Testis (tissue), 3 donors: ENCODE measurements around the gene LARGE1. TPM values are rescaled to one million over a fixed set of nuclear protein-coding genes. Genes with fewer than 3 reads are reported as not detected.

ENCODE experiments used
- DNase-seq: peaks from one replicate; pipeline ENCODE4 v3.0.0-alpha.2; 2019
- H3K27ac ChIP-seq, 2 donors: fragments of 200-600 bp; sonication (generic); one replicate each; pipeline ENCODE4 v1.5.1; 2019
- H3K27me3 ChIP-seq: fragments of 200-600 bp; sonication (generic); one replicate; pipeline ENCODE4 v1.5.1; 2019
- H3K36me3 ChIP-seq: fragments of 200-600 bp; sonication (generic); one replicate; pipeline ENCODE4 v1.5.1; 2017; ENCODE audit warnings: low read depth; ENCODE audit errors: missing control alignments
- H3K4me1 ChIP-seq: fragments of 200-600 bp; sonication (generic); one replicate; pipeline ENCODE4 v1.5.1; 2019
- H3K4me3 ChIP-seq, 2 donors: fragments of 200-600 bp; sonication (generic); one replicate each; pipeline ENCODE4 v1.5.1; 2017 to 2019
- H3K9me3 ChIP-seq: fragments of 200-600 bp; sonication (generic); one replicate; pipeline ENCODE4 v1.5.1; 2017
- CTCF ChIP-seq, 3 experiments: fragments of 450-650 bp in 2 of 3; fragments of 200-600 bp in 1 of 3; sonication (generic) in 1 of 3; IDR thresholded peaks; one replicate each; pipeline ENCODE4 v1.5.1; 2016 to 2019; ENCODE audit warnings: antibody characterized with exemption in 3 of 3, mild to moderate bottlenecking in 2 of 3, moderate library complexity in 1 of 3
- POLR2A ChIP-seq: fragments of 450-650 bp; IDR thresholded peaks from one replicate; pipeline ENCODE4 v1.6.1; 2017; ENCODE audit warnings: antibody characterized with exemption, mild to moderate bottlenecking, moderate library complexity
- whole genome bisulfite sequencing, 2 donors: methylation state at CpG; one replicate each; pipeline ENCODE4 v1.1.5; 2018; 5-methylcytosine and 5-hydroxymethylcytosine counted together
- intact Hi-C: fragments of 100-400 bp; cut with DNase I; formaldehyde crosslinking; loops from one replicate; pipeline ENCODE4 v1.15.1; 2023; ENCODE audit warnings: low total_unique reads
- polyA plus RNA-seq: library from polyadenylated mRNA; stranded (reverse); fragments of 350-450 nt; fragmentation: Illumina TruSeq; extraction: RNeasy Lipid Tissue Mini Kit (QIAGEN cat#74804); gene quantifications from one replicate; pipeline ENCODE4 v1.2.3, GENCODE V29; 2014; ENCODE audit warnings: low read depth, low replicate concordance; ENCODE audit not compliant: insufficient read depth
- total RNA-seq, 2 donors: library from RNA; depleted of rRNA; stranded (reverse); fragments of >200 nt; gene quantifications; one replicate each; pipeline ENCODE4 v1.2.3, GENCODE V29; 2016

Gene LARGE1
- total and polyA plus RNA-seq, 3 donors from 2014 or later, result 19.5 to 27.3 (median 21.8) TPM

- no peak for TF ChIP-seq CTCF (IDR thresholded peaks at IDR 0.05)
- no peak for TF ChIP-seq POLR2A
- intact Hi-C loops, result no loop called here
- H3K9me3 ChIP-seq, result no peaks in the 10 kb centered on the region
- no peaks in the 10 kb centered on the region for H3K27me3 ChIP-seq
- no peak for DNase-seq
- no peaks in the 10 kb centered on the region for H3K36me3 ChIP-seq
- no peaks in the 10 kb centered on the region for H3K4me1 ChIP-seq
- no peak overlapping the region for H3K27ac ChIP-seq
- no peak overlapping the region for H3K4me3 ChIP-seq
- 95 to 98% methylated on average over 2 of the region's 2 CpGs for WGBS, 2 donors
Observed at GRCh38 chr22:33895444-33895843, 24.8 kb downstream of the LARGE1 start.

GRCh38 chr22:33894515-33894914 lies 25.8 kb downstream of the LARGE1 start:
- Histone ChIP-seq H3K9me3 (no peaks in the 10 kb centered on the region), H3K27ac (no peak overlapping the region), H3K4me3 (no peak overlapping the region), H3K27me3 (no peaks in the 10 kb centered on the region), H3K36me3 (no peaks in the 10 kb centered on the region), H3K4me1 (no peaks in the 10 kb centered on the region)
- DNase-seq, result no peak
- TF ChIP-seq POLR2A (no peak), CTCF (IDR thresholded peaks at IDR 0.05) (no peak)
- WGBS, 2 donors, result 75 to 79% methylated on average over 2 of the region's 2 CpGs
- intact Hi-C loops, result no loop called here

- DNase-seq, result no peak
- H3K4me1 ChIP-seq, result no peaks in the 10 kb centered on the region
- H3K27me3 ChIP-seq, result no peaks in the 10 kb centered on the region
- TF ChIP-seq CTCF (IDR thresholded peaks at IDR 0.05) (no peak), POLR2A (no peak)
- H3K9me3 ChIP-seq, result no peaks in the 10 kb centered on the region
- no peak overlapping the region for H3K4me3 ChIP-seq
- intact Hi-C loops, result no loop called here
- no peak overlapping the region for H3K27ac ChIP-seq
- no peaks in the 10 kb centered on the region for H3K36me3 ChIP-seq
Observed at GRCh38 chr22:33894036-33894435, 26.2 kb downstream of the LARGE1 start.

- intact Hi-C loops, result no loop called here
- TF ChIP-seq CTCF (IDR thresholded peaks at IDR 0.05) (no peak), POLR2A (no peak)
- no peak overlapping the region for H3K4me3 ChIP-seq
- no peaks in the 10 kb centered on the region for H3K9me3 ChIP-seq
- H3K27ac ChIP-seq, result no peak overlapping the region
- no peaks in the 10 kb centered on the region for H3K27me3 ChIP-seq
- DNase-seq, result no peak
- WGBS, 2 donors, result 92 to 93% methylated on average over 7 of the region's 7 CpGs
- no peaks in the 10 kb centered on the region for H3K36me3 ChIP-seq
- no peaks in the 10 kb centered on the region for H3K4me1 ChIP-seq
Observed at GRCh38 chr22:33893512-33893911, 26.8 kb downstream of the LARGE1 start.

- TF ChIP-seq CTCF (IDR thresholded peaks at IDR 0.05), result no peak
- Histone ChIP-seq H3K9me3 (no peaks in the 10 kb centered on the region), H3K36me3 (no peaks in the 10 kb centered on the region), H3K27me3 (no peaks in the 10 kb centered on the region), H3K4me3 (no peak overlapping the region), H3K27ac (no peak overlapping the region), H3K4me1 (no peaks in the 10 kb centered on the region)
- 92% methylated on average over 7 of the region's 7 CpGs for WGBS, 2 donors
- intact Hi-C loops, result no loop called here
- DNase-seq, result no peak
Observed at GRCh38 chr22:33891992-33892391, 28.3 kb downstream of the LARGE1 start.
